ENCODE results near the gene NAB2.

GRCh38 chr12:57066245-57066644 is 22.7 kb upstream of the NAB2 start:
- no peak for TF ChIP-seq EZH2phosphoT487 (IDR thresholded peaks at IDR 0.05; ENCODE audit: insufficient read depth, low read depth)
- TF ChIP-seq EZH2 (IDR thresholded peaks at IDR 0.05; ENCODE audit: insufficient read depth, poor library complexity, severe bottlenecking): no peak

Data from GM23248 (cell line).